Measurements from ENCODE around the gene ABCA13.

GRCh38 chr7:48455363-48455762 lies 284.1 kb downstream of the ABCA13 start:
- no peak for TF ChIP-seq TAF1 (IDR thresholded peaks at IDR 0.05; ENCODE audit: borderline replicate concordance, insufficient read depth, low read length)
- no peak for TF ChIP-seq POLR2AphosphoS5 (IDR thresholded peaks at IDR 0.05; ENCODE audit: low read depth, low read length)
- no peak for TF ChIP-seq REST (IDR thresholded peaks at IDR 0.05; ENCODE audit: insufficient read depth in 1 of 2, low read depth in 2 of 2, low read length in 2 of 2)
